NCI-H226 (cell line): ENCODE measurements around the gene SAMD10.
"Not testable (repeated sequence)": the region's sequence is repeated elsewhere in the genome, so short reads cannot be mapped to it uniquely, and the experiment has no call there.

ENCODE experiments used
- DNase-seq: peaks from one replicate; pipeline ENCODE4 v3.0.0-alpha.2; 2015

Gene SAMD10

DNA sequence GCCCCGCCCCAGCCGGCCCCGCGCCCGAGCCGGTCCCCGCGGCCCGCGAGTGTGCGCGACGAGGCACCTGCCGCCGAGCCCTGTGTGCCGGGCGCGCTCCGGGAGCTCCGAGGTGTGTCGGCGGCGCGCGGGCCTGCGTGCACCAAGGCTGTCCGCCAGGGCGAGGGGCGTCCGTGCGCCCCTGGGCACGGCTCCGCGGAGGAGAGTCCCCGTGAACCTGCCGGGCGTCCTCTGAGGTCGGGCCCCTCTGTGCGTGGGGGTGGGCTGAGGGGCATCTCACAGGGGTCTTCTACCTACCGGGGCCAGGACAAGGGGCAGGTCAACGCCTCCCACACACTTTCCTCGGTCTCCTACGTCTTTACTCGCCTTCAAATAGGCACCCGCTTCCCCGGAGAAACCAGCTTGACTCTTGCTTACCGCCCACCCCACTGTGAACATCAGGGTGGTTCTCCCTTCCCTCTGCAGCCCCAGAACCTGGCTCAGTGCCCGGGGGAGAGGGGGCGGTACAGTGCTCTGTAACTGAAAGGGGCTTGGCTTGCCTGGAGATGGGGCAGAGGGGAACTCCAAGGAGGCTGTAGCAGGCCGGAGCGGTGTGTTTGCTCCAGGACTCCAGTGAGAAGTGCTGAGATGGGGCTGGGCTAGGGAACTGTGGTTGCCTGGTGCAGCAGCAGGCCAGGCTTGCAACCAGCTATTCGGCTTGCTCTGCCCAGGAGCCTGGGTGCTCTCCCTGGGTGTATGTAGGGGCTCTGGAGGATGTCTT lies at the start of gene SAMD10:
SAMD10 (minus strand) TSS at position 86 of the 760 bp plus-strand sequence. CDS start 175 bp downstream, outside the sequence.
- peak; percentile 39 for DNase-seq

DNA sequence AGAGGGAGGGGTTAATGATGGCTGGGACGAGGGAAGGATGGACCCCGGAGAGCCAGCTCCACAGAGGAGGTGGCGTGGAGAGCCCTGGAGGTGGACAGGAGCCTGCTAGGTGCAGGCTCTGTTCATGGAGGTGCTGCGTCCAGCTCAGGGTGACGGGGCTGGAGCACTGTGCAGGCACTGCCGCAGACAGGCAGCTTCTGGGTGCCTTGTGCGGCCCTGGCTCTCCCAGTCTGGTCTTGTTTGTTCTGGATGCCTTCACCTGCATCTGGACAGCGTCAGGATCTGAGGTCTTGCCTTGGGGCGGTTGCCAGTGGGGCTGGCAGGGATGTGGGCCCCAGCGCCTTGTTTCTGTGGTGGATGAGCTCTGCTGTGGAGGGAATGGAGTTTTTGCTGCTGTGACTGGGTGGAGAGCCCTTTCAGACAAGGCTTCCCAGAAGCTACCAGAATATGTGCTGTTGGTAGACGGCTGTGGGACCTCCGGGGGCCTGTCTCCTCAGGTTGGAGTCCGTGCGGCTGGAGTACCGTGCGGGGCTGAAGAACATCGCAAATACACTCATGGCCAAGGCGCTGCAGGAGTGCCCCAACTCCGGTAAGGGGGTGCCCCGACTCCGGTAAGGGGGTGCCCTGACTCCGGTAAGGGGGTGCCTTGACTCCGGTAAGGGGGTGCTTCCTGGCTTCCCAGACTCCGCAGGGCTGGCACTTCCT lies 48.7 kb upstream of the SAMD10 start:
- no peak for DNase-seq

DNA sequence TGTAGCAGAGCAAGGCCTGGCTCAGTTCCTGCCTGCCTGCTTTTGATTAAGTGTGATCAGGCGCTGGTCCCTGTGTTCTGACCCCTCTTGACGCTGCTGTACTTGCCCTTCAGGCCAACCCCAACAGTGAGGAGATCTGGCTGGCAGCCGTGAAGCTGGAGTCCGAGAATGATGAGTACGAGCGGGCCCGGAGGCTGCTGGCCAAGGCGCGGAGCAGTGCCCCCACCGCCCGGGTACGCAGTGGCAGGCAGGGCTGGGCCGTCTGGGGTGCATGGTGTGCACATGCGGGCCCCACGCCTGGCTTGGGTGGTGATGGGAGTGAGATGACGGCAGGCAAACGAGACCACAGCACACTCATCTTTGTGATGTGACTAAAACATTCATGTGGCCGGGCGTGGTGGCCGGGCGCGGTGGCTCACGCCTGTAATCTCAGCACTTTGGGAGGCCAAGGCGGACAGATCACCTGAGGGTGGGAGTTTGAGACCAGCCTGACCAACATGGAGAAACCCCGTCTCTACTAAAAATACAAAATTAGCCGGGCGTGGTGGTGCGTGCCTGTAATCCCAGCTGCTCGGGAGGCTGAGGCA lies 46.5 kb upstream of the SAMD10 start:
- no peak for DNase-seq

DNA sequence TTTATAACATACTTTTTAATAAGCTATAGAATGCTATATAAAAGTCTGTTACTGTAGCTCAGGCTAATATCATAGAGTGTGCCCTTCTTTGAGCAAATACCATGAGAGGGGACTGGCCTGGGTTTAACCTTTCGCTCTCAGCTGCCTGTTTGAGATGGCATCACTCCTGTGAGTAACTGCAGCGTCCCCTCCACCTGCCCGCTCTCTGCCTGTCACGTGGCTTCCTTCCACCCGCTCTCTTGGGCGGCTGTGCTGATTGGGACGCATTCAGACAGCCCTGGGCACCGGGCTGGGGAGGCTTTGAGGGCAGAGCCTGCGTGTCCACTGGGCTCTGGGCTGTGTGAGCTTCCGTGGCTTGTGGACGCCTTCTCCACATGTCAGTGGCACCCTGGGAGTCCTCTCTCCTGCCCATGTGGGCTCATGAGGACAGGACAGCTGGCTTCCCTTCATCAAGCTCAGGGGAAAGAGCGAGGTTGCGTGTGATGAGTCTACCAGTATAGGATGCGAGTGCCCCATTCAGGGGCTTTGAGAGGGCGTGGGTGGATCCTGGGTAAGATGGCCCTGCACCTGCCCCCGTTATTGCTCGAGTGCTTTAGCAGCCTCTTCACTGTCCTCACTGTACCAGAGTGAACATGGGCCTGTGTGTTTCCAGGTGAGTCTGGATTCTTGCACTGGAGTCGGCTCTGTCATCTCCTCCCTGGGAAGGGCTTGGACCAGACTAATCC lies 45.8 kb upstream of the SAMD10 start:
- no peak for DNase-seq

DNA sequence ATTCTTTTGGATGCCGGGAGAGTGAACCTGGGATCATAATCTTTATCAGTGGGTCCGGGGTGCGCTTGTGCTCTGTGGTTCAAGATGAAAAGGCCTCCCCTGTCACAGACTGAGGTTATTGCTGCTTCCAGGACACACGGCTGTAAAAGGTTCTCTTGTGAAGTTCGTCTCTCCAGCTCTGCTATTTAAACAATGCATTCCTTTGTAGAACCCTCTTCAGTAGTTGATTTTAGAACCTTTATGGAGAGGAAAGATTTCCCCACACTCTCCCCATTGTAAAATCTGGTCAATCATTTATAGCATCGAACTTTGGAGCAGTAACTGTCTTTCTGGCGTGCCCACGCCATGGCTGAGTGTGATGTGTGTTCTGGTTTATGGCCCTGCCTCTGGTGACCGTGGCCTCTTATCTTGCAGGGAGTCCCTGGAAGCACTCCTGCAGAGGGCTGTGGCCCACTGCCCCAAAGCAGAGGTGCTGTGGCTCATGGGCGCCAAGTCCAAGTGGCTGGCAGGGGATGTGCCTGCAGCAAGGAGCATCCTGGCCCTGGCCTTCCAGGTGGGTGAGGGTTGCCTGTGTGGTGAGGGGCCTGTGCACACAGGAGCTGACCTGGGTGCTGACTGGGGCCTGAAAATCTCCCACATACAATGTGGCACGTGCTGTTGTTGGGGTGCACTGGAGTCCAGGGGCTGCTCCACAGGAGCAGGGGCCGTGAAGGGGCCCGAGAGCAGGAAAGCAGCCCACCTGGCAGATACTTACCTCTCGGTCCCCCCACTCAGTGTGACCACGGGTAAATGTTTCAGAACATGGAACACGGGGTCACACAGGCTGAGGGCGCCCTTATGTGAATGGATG lies 44.9 kb upstream of the SAMD10 start:
- no peak for DNase-seq

DNA sequence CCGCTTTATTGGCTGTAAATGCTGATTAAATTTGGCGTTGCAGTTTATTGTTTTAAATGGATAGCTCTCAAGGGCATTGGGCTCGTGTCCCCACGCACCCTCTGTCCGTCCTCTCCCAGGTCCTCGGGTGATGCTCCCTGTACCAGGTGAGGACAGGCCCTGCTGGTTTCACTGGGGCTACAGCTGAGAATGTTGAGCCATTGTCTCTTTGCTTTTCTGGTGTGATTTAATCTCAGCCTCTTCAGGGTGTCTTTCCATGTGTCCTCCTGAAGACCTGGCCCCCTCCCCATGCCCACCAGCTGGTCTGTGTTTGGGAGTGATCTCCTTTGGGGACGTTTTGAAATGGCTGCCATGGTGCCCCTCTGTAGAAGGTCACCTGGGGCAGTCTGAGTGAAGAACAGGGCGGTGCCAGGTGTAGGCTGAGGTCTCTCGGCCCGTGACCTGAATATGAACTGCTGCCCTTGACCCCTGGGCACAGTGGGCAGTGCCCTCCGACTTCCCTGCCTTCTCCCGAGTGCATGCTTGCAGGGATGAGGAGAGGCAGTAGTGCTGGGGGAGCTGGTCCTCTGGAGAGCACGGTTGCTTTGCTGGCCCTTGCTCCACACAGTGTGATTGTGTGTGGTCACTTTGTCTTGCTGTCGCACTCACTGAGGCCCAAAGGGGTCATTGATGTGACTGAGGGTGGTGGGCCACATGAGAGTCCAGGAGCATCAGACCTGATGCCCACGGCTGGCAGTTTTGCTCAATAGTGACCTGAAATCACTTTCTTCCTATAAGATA lies 44.1 kb upstream of the SAMD10 start:
- no peak for DNase-seq

DNA sequence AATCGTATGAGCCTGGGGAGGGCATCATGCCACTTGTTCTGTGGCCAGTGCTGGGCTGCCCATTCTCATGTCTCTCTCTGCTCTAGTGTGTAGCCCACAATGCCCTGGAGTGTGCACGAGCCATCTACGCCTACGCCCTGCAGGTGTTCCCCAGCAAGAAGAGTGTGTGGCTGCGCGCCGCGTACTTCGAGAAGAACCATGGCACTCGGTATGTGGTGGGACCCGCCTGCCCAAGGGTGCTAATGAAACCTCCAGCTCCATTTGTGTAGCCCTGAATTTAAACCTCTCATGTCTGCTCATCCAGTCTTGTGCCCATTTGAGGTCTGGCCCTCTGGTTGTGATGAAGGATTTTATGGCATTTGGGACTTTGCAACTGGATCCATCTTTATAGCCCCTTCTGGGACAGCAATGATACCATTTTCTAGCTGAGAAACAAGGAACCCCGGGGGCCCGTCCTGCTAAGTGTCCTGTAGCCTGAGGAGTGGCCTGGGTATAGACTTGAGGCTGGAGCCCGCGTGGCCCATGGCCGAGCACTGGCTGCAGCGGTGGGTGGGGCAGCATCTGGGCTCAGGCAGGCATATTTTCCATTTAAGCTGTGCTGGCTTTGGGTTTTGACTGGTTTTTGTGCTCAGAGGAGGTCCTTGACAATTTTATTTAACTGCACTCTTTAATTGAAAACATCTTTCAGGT lies 43.4 kb upstream of the SAMD10 start:
- DNase-seq = no peak

DNA sequence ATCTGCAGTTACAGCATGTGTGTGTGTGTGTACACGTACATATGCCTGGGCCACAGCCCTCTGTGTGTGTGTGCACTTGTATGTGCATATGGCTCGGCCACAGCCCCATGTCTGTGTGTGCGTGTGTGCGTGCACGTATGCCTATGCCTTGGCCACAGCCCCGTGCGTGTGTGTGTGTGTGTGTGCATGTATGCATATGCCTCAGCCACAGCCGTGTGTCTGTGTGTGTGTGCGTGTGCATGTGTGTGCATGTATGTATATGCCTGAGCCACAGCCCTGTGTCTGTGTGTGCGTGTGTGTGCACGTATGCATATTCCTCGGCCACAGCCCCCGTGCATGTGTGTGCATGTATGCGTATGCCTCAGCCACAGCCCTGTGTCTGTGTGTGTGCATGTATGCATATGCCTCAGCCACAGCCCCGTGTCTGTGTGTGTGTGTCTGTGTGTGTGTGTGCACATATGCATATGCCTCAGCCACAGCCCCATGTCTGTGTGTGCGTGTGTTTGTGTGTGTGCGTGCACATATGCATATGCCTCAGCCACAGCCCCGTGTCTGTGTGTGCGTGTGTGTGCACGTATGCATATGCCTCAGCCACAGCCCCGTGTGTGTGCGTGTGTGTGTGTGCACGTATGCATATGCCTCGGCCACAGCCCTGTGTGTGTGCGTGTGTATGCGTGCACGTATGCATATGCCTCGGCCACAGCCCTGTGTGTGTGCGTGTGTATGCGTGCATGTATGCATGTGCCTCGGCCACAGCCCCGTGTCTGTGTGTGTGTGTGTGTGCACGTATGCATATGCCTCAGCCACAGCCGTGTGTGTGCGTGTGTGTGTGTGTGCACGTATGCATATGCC lies 41.9 kb upstream of the SAMD10 start:
- no peak for DNase-seq

DNA sequence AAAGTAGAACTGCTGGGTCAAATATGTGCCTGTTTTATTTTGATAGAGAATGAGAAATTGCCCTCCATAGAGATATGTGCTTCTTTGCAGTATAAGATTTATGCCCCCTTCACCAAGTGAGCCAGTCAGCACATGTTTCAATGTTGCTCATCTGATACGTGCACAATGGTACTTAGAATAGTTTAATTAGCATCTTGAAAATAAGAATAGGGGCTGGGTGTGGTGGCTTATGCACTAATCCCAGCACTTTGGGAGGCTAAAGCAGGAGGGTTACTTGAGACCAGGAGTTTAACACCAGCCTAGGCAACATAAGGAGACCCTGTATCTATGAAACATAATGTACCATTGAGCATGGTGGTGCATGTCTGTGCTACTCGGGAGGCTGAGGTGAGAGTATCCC lies 36.2 kb upstream of the SAMD10 start:
- no peak for DNase-seq

DNA sequence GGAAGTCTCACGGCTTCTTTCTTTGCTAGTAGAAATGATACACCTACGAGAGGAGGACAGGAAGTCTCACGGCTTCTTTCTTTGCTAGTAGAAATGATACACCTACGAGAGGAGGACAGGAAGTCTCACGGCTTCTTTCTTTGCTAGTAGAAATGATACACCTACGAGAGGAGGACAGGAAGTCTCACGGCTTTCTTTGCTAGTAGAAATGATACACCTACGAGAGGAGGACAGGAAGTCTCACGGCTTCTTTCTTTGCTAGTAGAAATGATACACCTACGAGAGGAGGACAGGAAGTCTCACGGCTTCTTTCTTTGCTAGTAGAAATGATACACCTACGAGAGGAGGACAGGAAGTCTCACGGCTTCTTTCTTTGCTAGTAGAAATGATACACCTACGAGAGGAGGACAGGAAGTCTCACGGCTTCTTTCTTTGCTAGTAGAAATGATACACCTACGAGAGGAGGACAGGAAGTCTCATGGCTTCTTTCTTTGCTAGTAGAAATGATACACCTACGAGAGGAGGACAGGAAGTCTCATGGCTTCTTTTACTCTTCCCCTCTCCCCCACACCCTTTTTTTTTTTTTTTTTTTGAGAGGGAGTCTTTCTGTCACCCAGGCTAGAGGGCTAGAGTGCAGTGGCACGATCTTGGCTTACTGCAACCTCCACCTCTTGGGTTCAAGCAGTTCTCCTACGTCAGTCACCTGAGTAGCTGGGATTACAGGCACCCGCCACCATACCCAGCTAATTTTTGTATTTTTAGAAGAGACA lies 33.1 kb upstream of the SAMD10 start:
- DNase-seq = not testable (repeated sequence)

DNA sequence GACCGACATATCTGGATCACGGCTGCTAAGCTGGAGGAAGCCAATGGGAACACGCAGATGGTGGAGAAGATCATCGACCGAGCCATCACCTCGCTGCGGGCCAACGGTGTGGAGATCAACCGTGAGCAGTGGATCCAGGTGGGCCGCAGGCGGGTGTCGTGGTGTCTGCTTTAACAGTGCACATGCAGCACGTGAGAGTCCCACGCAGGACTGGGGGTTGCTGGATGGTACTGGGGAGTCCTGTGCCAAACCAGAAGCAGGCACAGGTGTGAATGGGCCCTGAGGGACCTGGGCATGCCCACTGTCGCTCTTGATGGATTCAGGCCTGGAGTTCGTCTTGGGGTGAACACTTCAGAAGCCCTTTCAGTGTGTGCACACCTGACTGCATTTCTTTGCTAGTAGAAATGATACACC lies 31.9 kb upstream of the SAMD10 start:
- DNase-seq = no peak

DNA sequence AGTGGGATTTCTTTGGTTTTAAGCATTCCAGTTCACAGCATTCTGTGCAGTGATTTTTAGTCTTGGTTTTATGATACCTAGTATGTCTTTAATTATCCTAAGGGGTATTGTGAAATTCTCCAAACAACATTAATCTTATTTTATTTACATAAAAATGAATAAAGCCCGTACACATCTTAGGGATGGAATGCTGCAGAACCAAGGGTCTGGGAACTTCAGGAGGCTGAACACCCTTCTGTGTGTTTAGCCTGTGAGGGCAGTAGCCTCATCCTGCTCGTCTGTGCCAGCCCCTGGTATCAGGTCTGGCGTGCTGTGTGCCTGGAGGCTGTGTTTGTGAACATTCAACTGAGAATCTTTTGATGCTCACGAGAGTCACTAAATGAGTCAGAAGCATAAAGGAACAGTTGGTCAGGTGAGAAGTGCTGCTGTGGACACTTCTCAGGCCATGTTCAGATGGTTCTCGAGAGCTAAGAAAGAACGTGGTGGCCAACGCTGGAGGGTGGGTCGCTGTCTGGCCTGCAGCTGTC lies 31.3 kb upstream of the SAMD10 start:
- DNase-seq = no peak

DNA sequence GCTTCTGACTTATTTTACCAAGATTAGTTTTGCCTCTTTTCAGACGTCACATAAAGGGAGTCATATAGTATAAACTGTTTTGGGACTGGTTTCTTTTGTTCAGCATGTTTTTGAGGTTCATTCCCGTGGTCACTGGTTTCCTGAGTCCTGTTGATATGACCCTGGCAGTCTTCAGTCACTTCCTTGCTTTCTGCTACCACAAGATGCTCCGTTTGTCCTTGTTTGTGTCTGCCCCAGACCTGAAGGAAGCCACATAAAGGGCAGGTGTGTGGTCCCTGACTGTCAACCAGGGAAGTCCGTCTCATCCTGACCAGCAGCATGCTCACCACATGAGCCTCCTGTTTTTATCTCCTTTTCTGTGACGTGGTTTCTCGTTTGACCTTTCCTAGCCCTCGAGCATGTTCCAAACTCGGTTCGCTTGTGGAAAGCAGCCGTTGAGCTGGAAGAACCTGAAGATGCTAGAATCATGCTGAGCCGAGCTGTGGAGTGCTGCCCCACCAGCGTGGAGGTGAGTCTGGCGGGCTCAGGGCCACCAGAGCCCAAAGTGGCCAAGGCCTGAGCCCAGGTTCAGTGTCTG lies 30.5 kb upstream of the SAMD10 start:
- no peak for DNase-seq

DNA sequence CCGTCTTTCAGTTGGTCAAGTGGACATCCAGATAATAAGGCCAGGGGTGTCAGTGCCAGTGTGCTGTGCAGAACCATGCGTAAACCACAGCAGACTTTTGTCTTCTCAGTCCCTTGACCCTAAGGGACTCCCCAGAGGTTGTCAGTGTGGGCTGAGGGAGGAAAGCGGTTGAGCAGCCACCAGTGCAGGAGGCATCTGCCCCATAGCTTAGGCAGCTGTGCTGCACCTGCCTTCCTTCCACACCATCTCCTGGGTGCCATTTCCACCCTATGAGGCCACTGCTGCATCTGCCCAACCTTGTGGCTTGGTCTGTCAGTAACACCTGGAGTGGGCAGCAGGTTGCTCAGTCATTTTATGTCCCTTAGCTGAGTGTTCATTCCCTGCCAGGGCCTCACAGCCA lies 27.5 kb upstream of the SAMD10 start:
- no peak for DNase-seq

DNA sequence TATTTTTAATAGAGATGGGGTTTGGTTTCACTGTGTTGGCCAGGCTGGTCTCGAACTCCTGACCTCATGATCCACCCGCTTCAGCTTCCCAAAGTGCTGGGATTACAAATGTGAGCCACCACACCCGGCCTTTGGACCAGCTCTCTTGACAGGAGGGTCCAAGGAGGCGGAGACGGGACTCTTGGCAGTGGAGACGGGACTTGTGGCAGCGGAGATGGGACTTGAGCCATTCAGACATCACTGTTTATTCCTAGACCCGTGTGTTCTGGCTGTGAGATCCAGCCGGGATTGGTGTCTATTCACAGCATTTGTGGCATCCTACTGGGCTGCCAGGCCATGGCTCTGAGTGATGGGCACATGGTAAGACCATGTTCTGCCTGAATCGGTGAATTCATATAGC lies 27.0 kb upstream of the SAMD10 start:
- no peak for DNase-seq

DNA sequence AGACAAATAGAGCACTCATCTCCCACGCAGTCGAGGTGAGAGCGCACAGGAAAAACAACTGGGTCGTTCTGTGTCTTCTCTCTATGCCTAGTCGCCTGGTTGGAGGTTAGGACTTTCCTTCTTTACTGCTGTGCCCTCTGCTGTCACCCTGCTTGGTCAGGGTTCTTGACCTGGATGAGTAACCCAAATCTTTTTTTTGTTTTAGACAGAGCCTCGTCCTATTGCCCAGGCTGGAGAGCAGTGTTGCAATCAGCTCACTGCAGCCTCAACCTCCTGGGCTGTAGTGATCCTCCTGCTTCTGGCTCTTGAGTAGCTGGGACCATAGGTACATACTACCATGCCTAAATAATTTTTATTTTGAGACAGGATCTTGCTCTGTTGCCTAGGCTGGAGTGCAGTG lies 26.0 kb upstream of the SAMD10 start:
- DNase-seq = no peak

DNA sequence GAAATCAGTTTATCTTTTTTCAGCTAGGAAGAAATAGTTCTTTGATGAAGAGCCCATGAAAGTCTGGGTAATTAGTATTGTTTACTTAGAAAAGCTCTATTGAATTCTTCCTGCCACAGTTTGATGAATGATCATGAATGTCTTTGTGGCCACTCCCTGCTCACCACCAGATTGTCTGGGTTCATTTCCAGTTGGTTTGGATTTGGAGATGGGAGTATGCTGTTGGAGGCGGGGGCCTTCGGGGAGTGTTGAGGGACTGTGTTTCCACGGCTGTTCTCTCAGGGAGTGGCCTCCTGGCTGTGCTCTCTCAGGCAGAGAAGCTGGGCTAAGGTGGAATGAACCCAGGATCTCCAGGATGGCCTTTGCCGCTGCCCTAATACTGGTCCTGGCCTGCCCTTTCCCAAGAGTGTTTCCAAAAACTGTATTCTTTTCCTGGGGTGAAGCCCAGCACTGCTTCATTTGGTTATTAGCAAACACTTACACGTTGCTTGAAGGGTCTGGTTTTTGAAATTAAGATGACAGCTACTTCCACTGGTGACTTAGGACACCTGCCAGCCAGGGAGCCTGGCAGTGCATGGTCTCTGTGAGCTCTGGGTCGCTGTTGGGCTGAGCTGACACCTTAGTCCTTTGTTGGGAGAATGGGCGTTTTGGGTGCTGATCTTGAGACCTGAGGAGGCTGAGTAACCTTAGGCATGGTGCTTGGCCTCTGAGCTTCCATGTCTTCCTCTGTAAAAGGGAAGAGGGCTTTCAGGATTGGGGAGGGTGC lies 24.7 kb upstream of the SAMD10 start:
- DNase-seq = no peak

DNA sequence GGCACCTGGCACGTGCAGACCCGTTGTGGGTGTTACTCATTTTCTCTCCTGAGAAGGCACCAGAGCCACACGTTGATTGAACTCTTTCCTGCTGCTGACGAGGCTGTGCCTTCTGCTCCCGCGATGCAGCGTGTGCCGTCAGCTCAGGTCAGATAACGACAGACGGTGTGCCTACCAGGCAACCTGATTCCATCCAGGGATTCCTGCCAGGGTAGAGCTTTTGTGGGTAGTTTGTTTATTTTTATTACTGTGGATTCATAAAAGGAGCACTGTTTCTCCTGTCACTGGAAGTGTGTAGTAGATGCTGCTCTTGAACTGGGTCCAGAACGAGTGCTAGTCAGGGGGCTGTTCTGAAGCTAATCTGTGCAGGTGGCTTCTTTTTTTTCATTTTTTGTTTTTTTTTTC lies 22.2 kb upstream of the SAMD10 start:
- no peak for DNase-seq
